ENCODE results near the gene TSPAN16.
"Not testable (repeated sequence)": the region's sequence is repeated elsewhere in the genome, so short reads cannot be mapped to it uniquely, and the experiment has no call there.

The TSPAN16 gene

GRCh38 chr19:11345122-11345803 lies 49.3 kb downstream of the TSPAN16 start:
- DNase-seq (ENCODE audit: low read depth): no peak

- peak; percentile 96 for DNase-seq (ENCODE audit: low read depth)
These were observed 50.4 kb downstream of the TSPAN16 start, which contains the start of the genes CCDC159 and TMEM205 for GRCh38 chr19:11346104-11346940. CCDC159 (plus strand) TSS chr19:11346519; CDS start chr19:11346607, 88 bp downstream. TMEM205 (minus strand) TSS chr19:11346268; CDS start chr19:11345619, 649 bp downstream.

GRCh38 chr19:11347546-11348039 lies 51.6 kb downstream of the TSPAN16 start:
- DNase-seq (ENCODE audit: low read depth): no peak

- DNase-seq (ENCODE audit: low read depth): no peak
These were observed 53.2 kb downstream of the TSPAN16 start for GRCh38 chr19:11349171-11349570.

- DNase-seq (ENCODE audit: low read depth): not testable (repeated sequence)
These were observed 58.1 kb downstream of the TSPAN16 start for GRCh38 chr19:11354102-11354501.

- no peak for DNase-seq (ENCODE audit: low read depth)
These were observed 59.5 kb downstream of the TSPAN16 start, which contains the start of gene PLPPR2 for GRCh38 chr19:11355160-11356073. PLPPR2 (plus strand) TSS chr19:11355432; CDS start chr19:11357674, 2,242 bp downstream.

- DNase-seq (ENCODE audit: low read depth): no peak
These were observed 60.1 kb downstream of the TSPAN16 start for GRCh38 chr19:11356074-11356397.

GRCh38 chr19:11356676-11357550 lies 61.0 kb downstream of the TSPAN16 start:
- DNase-seq (ENCODE audit: low read depth): no peak

- no peak for DNase-seq (ENCODE audit: low read depth)
These were observed 63.5 kb downstream of the TSPAN16 start for GRCh38 chr19:11359421-11359820.

GRCh38 chr19:11361037-11361770 lies 65.2 kb downstream of the TSPAN16 start:
- no peak for DNase-seq (ENCODE audit: low read depth)

GRCh38 chr19:11361771-11362731 lies 66.1 kb downstream of the TSPAN16 start:
- no peak for DNase-seq (ENCODE audit: low read depth)

- no peak for DNase-seq (ENCODE audit: low read depth)
These were observed 67.9 kb downstream of the TSPAN16 start for GRCh38 chr19:11363881-11364280.

- DNase-seq (ENCODE audit: low read depth): no peak
These were observed 68.4 kb downstream of the TSPAN16 start for GRCh38 chr19:11364296-11364904.

- DNase-seq (ENCODE audit: low read depth): no peak
These were observed 69.0 kb downstream of the TSPAN16 start for GRCh38 chr19:11364935-11365334.

All from non-pigmented ciliary epithelial cell (primary cell).